ENCODE results near the gene CHKA. TPM values are rescaled to one million over a fixed set of nuclear protein-coding genes. Genes with fewer than 3 reads are reported as not detected.
A peak's percentile ranks its signal among the peaks of the same experiment; 100 is the strongest.

CHKA gene
- polyA plus RNA-seq, 1 donor: 129 TPM

DNA sequence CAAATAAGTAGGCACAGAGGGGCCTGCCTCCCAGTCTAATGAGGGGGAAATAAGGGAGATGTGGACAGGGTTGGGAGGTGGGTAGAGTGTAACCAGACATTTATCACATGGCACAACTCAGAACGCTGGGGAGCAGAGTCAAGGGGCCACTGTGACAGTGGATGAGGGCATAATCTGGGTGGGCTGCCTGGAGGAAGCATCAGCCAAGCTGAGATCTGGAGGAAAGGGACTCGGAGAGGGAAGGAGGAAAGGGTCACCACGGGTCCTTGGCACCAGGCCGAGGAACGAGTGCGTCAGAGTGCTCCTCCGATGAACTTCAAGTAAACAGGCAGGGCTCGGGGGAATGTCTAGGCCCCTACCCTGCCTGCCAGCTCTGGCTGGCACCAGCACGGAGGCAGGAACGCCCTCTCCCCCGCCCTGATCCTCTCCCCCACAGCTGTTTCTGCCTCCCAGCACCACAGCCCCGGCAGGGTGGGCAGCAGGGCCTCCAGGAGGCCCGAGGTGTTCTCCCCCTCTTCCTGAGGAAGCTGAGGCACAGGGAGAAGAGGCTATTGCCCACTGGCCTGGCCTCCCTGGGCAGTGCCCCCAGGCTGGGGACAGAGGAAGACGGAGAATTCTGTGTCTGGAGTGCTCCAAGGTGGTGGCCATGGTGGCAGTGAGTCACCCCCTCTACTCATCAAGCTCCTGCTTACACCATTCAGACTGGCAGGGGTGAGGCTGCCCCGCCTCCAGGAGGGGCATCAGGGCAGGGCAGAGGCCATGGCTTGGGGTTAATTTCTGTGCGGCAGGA, 106.8 kb downstream of the CHKA start:
- Histone ChIP-seq H3K9me3 (ENCODE audit: control insufficient read depth, low read depth, low read length) (no peaks in the 10 kb centered on the region), H3K27ac (ENCODE audit: low read length) (no peak overlapping the region), H3K4me1 (ENCODE audit: control insufficient read depth, insufficient read depth, low read length) (peaks cover 48% of the 10 kb centered on the region), H3K36me3 (ENCODE audit: control insufficient read depth, insufficient read depth, low read length) (no peaks in the 10 kb centered on the region), H3K4me3 (ENCODE audit: low read length) (no peak overlapping the region), H3K27me3 (ENCODE audit: control insufficient read depth, insufficient read depth, low read length) (no peaks in the 10 kb centered on the region)
- peak in 1 of 2 donors; percentile 43 for DNase-seq
- WGBS (ENCODE audit: insufficient coverage, low lambda C conversion rate): no CpG with 5 or more reads among the region's 16 CpGs

DNA sequence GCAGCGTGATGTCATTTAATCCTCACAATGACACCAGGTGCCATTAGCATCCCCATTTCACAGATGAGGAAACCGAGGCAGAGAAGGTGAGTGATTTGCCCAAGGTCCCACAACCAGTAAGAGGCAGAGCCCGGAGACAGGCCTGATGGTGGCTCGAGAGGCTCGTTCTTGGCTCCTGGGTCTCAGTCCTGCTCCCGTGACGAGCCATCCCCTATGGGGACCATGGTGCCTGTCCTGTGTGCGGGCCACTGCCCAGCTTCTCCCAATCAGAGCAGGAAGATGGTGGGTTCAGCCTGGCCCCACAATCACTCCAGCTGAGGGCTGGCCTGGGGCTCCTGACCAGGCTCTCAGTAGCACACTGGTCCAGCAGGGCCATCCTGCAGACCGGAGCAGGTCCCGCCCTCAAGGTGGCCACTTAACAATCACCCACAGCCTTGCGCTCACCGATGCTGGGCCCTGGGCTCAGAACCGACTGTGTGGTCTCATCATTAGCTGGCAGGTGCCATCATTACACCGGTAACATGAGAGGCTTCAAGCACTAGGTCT, 107.5 kb downstream of the CHKA start:
- Histone ChIP-seq H3K9me3 (ENCODE audit: control insufficient read depth, low read depth, low read length) (no peaks in the 10 kb centered on the region), H3K27me3 (ENCODE audit: control insufficient read depth, insufficient read depth, low read length) (no peaks in the 10 kb centered on the region), H3K4me1 (ENCODE audit: control insufficient read depth, insufficient read depth, low read length) (peaks cover 55% of the 10 kb centered on the region), H3K4me3 (ENCODE audit: low read length) (no peak overlapping the region), H3K27ac (ENCODE audit: low read length) (no peak overlapping the region), H3K36me3 (ENCODE audit: control insufficient read depth, insufficient read depth, low read length) (no peaks in the 10 kb centered on the region)
- WGBS (ENCODE audit: insufficient coverage, low lambda C conversion rate): no CpG with 5 or more reads among the region's 14 CpGs
- no peak for DNase-seq

DNA sequence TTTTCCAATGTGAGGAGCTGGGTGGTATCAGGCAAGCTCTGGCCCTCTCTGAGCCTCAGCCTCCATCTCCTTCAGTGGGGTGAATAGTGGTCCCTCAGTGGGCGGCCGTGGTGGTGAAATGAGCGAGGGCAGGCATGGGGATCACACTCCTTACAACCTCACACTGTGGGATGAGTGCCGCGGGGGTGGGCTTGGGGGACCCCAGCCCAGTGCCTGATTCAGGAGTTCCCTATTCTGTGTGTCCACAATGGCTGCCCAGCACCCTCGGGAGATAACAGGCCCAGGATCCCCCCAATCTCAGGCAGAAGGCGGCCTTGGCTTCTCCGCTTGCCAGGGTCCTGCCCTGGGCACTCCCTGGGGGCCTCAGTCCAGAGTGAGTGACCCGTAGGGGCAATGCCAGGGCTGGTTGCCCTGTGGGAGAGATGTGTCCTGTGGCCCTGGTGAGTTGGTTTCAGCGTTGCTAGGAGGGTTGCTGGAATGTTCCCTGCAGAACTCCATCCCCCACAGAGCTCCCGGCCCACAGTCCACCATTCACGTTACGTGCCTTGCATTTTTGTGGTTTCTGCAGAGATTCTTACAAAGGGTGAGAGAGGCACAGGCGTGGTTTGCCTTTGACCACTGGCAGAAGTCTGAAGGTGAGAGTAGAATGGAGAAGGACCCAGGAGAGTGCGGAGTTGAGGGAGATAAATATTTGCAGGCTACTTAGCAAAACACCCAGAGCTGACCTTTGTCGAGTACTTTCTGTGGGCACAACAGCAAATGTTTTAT, 108.2 kb downstream of the CHKA start:
- Histone ChIP-seq H3K4me3 (ENCODE audit: low read length) (no peak overlapping the region), H3K4me1 (ENCODE audit: control insufficient read depth, insufficient read depth, low read length) (peaks cover 61% of the 10 kb centered on the region), H3K9me3 (ENCODE audit: control insufficient read depth, low read depth, low read length) (no peaks in the 10 kb centered on the region), H3K36me3 (ENCODE audit: control insufficient read depth, insufficient read depth, low read length) (no peaks in the 10 kb centered on the region), H3K27me3 (ENCODE audit: control insufficient read depth, insufficient read depth, low read length) (no peaks in the 10 kb centered on the region), H3K27ac (ENCODE audit: low read length) (no peak overlapping the region)
- DNase-seq: no peak
- WGBS (ENCODE audit: insufficient coverage, low lambda C conversion rate): no CpG with 5 or more reads among the region's 16 CpGs

DNA sequence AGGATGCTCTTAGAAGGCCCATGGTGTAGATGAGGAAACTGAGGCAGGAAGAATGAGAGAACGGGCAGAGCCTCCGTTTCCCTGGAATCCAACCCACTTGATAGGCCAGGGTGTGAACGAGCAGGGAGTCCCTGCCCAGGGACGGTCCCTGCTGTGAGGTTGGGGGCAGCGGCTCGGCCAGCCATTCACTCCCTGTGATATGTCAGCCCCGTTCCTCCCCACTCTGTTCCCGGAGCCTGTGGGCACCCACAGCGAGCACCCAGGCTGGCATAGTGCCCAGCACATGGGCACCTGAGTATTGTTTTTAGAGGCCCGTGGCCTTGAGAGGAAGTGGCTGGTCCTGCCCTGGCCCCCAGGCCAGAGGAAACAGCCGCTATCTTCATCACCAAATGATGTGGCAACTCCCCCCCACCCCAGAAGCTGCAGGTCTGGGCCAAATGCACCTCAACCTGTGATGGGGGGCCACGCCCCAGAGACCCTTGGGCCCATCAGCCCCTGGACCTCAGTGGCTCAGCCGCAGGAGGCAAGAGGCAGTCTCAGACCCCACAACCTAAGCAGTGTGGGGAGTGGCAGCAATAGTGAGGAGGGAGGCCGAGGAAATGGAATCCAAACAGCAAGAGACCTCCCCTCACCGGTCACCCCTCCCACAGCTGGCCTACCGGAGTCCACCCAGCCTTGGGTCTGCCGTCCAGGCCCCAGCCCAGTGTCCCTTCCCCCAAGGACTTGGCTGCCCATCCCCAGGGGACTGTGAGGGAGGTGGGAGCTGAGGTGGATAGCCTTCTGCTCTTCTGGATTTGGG, 108.9 kb downstream of the CHKA start:
- DNase-seq: no peak
- no peaks in the 10 kb centered on the region for H3K36me3 ChIP-seq (ENCODE audit: control insufficient read depth, insufficient read depth, low read length)
- H3K9me3 ChIP-seq (ENCODE audit: control insufficient read depth, low read depth, low read length): no peaks in the 10 kb centered on the region
- H3K4me3 ChIP-seq (ENCODE audit: low read length): no peak overlapping the region
- peaks cover 60% of the 10 kb centered on the region for H3K4me1 ChIP-seq (ENCODE audit: control insufficient read depth, insufficient read depth, low read length)
- no peak overlapping the region for H3K27ac ChIP-seq (ENCODE audit: low read length)
- no CpG with 5 or more reads among the region's 17 CpGs for WGBS (ENCODE audit: insufficient coverage, low lambda C conversion rate)
- no peaks in the 10 kb centered on the region for H3K27me3 ChIP-seq (ENCODE audit: control insufficient read depth, insufficient read depth, low read length)

DNA sequence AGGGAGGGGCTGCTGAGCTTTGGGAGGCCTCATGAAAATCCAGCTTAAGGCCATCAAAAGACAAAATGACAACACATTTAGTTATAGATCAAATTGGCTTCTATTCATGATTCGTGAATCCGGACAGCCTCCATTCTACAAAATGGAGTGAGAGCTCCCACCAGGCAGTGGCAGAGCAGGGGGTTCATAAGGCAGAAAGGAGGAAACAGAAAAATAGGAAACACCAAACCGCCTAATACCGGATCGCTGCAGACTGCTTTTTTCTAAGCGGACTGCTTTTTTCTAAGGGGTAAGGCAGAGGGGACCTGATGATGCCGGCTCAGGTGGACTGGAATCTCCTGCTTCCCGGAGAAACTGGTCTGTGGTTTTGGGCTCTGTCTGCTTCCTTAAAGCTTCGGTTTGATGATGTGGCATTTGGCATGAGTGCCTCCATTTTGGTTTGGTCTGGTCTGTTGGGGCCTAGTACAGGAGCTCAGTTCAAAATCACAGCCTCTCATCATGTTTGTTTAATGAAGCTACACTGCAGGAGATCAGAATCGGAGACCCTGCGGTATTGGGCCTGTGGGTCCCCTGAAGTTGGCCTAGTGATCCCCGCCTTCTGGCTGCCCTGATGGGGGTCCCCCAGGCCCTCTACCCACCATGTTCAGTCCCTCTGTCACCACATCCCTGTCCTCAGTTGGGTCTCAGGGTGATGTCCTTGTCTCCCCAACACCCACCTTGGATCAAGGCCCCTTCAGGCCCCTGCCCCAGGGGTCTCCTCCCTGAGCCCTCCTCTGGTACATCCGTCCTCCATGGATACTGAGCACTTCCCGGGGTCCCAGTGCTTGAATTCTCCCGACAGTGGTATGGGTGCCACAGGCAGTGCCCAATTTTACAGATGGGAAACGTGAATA, 109.9 kb downstream of the CHKA start:
- Histone ChIP-seq H3K27me3 (ENCODE audit: control insufficient read depth, insufficient read depth, low read length) (no peaks in the 10 kb centered on the region), H3K27ac (ENCODE audit: low read length) (peak overlapping the region; percentile 99), H3K36me3 (ENCODE audit: control insufficient read depth, insufficient read depth, low read length) (no peaks in the 10 kb centered on the region), H3K4me3 (ENCODE audit: low read length) (peak overlapping the region; percentile 11), H3K9me3 (ENCODE audit: control insufficient read depth, low read depth, low read length) (no peaks in the 10 kb centered on the region), H3K4me1 (ENCODE audit: control insufficient read depth, insufficient read depth, low read length) (peaks cover 51% of the 10 kb centered on the region)
- DNase-seq: no peak
- 100% methylated on average over 2 of the region's 16 CpGs for WGBS (ENCODE audit: insufficient coverage, low lambda C conversion rate)

DNA sequence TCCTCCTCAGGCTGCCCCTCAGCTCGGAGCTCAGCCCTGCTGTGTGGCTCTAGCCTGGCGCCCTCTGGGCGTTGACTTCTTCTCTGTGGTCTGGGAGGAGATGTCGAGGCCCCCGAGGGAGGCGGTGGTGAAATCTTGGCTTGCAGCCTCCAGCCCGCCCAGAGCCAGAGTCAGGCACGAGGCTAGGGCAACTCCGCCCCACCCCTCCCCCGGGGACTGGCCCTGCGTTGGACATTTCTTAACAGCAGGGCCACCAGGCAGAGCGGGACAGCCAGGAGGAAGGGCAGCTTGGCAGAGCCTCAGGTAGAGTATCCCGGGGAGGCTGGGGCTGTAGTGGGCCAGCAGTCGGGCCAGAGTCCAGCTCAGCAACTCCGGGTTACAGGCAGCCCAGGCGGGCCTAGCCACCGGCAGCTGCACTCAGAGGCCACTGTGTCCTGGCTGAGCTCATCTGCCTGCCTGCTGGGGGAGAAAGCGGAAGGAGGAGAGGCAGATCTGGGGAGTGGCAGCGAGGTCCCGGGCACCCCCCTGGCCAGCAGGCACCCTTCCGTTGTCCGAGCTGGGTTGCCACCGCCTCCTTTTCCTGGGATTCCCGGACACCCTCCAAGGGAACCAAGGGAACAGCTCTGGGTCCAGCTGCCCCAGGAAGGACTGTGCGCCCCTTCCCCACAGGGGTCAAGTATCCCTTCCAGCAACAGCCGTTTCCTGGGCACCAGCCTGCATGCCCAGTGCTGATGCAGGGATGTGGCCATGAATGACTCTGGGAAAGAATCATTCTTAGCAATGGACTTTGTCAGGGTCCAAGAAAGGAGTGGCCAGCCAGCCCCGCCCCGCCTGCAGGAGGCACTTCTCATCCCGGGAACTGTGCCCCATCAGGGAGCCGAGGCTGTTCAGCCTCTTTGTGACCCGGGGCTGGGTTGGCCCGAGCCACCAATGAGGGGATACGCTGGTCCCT, 110.8 kb downstream of the CHKA start, which contains the start of gene ALDH3B1:
Gene ALDH3B1, plus strand, starts transcription at position 238 of the 952 bp plus-strand sequence. CDS start 4,971 bp downstream, outside the sequence.
- WGBS (ENCODE audit: insufficient coverage, low lambda C conversion rate): no CpG with 5 or more reads among the region's 33 CpGs
- peak within 1 kb of the TSS; percentile 52 for H3K4me3 ChIP-seq (ENCODE audit: low read length)
- H3K9me3 ChIP-seq (ENCODE audit: control insufficient read depth, low read depth, low read length): no peaks in the 10 kb centered on the region
- DNase-seq: peak; percentile 87 to 92
- peaks cover 50% of the 10 kb centered on the region for H3K4me1 ChIP-seq (ENCODE audit: control insufficient read depth, insufficient read depth, low read length)
- peak within 1 kb of the TSS; percentile 99 for H3K27ac ChIP-seq (ENCODE audit: low read length)
- no peaks in the 10 kb centered on the region for H3K27me3 ChIP-seq (ENCODE audit: control insufficient read depth, insufficient read depth, low read length)
- no peaks in the 10 kb centered on the region for H3K36me3 ChIP-seq (ENCODE audit: control insufficient read depth, insufficient read depth, low read length)

DNA sequence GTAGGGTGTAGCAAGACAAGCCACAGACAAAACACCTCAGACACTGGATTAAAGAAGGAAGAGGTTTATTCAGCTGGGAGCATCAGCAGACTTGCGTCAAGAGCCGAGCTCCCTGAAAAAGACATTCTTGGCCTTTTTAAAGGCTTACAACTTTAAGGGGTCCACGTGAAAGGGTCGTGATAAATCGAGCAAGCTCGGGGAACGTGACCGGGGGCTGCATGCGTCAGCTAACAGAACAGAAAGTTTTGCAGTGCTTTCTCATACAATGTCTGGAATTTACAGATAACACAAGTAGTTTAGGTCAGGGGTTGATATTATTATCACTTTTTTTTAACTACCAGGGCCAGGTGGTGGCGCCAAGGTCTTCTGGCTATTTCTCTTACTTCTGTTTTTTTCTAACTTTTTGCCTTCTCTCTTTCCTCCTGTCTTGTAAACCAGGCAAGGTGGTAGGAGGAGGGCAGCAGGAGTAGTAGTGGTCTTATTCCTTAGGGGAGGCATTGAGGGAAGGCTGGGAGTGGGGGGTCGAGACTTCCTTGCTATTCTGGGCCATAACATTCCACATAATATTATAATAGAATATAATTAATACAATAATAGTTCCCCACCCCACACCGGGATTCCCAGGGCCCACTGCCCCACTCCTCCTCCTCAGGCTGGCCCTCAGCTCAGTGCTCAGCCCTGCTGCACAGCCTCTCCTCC, 111.6 kb downstream of the CHKA start:
- H3K4me3 ChIP-seq (ENCODE audit: low read length): no peak overlapping the region

DNA sequence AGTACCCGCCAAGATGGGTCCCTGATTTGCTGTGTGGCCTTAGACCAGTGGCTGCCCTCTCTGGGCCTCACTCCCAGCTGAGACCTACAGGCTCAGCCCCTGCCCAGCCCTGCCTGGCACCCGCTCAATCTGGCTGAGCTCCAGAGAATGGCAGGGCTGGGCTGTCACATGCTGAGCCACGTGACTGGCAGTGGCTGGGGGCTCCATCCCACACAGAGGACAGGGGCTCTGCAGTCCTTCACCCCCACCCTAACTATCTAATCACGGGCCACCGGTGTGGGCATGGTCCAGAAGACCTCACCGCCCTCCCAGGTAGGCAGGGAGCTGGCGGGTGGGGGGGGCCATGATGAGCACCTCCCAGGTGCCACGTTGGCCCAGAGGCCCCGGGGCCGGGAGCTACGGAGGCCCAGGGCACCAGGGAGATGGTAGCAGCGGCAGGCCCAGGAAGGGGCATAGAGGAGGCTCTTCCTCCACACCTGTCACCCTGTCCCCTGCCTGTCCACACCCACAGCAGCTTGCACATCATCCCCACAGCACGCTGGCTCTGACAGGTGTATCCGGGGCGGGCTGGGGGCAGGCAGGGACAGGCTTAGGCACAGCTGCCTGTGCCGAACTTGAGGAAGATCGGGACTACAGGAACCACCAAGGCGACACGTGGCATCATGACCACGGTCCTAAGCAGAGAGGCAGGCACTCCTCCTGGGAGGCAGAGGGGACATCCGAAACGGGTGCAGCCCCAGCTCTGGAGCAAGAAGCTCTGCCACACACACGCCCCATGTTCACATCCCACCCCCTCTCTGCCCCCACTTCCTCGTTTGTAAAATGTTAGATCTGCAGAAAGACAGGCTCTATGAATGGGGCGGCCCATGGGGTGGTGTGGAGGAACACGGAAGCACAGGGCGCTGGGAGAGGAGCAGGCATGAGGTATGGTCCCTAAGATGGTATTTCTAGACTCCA, 112.5 kb downstream of the CHKA start:
- Histone ChIP-seq H3K9me3 (ENCODE audit: control insufficient read depth, low read depth, low read length) (no peaks in the 10 kb centered on the region), H3K36me3 (ENCODE audit: control insufficient read depth, insufficient read depth, low read length) (no peaks in the 10 kb centered on the region), H3K4me3 (ENCODE audit: low read length) (no peak overlapping the region), H3K27me3 (ENCODE audit: control insufficient read depth, insufficient read depth, low read length) (no peaks in the 10 kb centered on the region), H3K4me1 (ENCODE audit: control insufficient read depth, insufficient read depth, low read length) (peaks cover 45% of the 10 kb centered on the region), H3K27ac (ENCODE audit: low read length) (peak overlapping the region; percentile 99)
- DNase-seq: no peak
- no CpG with 5 or more reads among the region's 27 CpGs for WGBS (ENCODE audit: insufficient coverage, low lambda C conversion rate)

More for the DNA sequence above, 111.6 kb downstream of the CHKA start:
- Histone ChIP-seq H3K4me1 (ENCODE audit: control insufficient read depth, insufficient read depth, low read length) (peaks cover 47% of the 10 kb centered on the region), H3K36me3 (ENCODE audit: control insufficient read depth, insufficient read depth, low read length) (no peaks in the 10 kb centered on the region), H3K27me3 (ENCODE audit: control insufficient read depth, insufficient read depth, low read length) (no peaks in the 10 kb centered on the region), H3K9me3 (ENCODE audit: control insufficient read depth, low read depth, low read length) (no peaks in the 10 kb centered on the region), H3K27ac (ENCODE audit: low read length) (peak overlapping the region; percentile 99)
- WGBS (ENCODE audit: insufficient coverage, low lambda C conversion rate): 40% methylated on average over 2 of the region's 12 CpGs
- DNase-seq: peak in 1 of 2 donors; percentile 62
